Adrenal gland (tissue), 12 donors: Measurements from ENCODE around the gene ARTN. TPM values are rescaled to one million over a fixed set of nuclear protein-coding genes. Genes with fewer than 3 reads are reported as not detected.

Experiments used
- DNase-seq, 7 donors: peaks; one replicate each; pipeline ENCODE4 v3.0.0-alpha.2; 2019 to 2020
- H3K27ac ChIP-seq, 5 donors: fragments of 200-600 bp; sonication (generic) in 4 of 5; 1 replicate in 3 of 5; 2 replicates in 2 of 5; pipeline versions ENCODE4 v1.5.1 to v1.8.0; 2016 to 2020; ENCODE audit warnings: mild to moderate bottlenecking in 1 of 5
- H3K27me3 ChIP-seq: fragments of 200-600 bp; 2 replicates; pipeline ENCODE4 v1.8.0; 2021
- H3K36me3 ChIP-seq, 2 donors: fragments of 200-600 bp; replicated peaks in 1 of 2; 1 replicate in 1 of 2; 2 replicates in 1 of 2; pipeline versions ENCODE4 v1.5.1 to v1.8.0; 2018 to 2022
- H3K4me1 ChIP-seq, 2 donors: fragments of 200-600 bp; replicated peaks in 1 of 2; 1 replicate in 1 of 2; 2 replicates in 1 of 2; pipeline versions ENCODE4 v1.5.1 to v1.8.0; 2018 to 2021
- H3K4me3 ChIP-seq, 4 donors: fragments of 200-600 bp; sonication (generic) in 3 of 4; one replicate each; pipeline ENCODE4 v1.5.1; 2016 to 2018
- H3K9me3 ChIP-seq, 3 donors: fragments of 200-600 bp; sonication (generic) in 1 of 3; replicated peaks in 1 of 3; 1 replicate in 2 of 3; 2 replicates in 1 of 3; pipeline versions ENCODE4 v1.5.1 to v1.8.0; 2016 to 2021
- POLR2A ChIP-seq, 2 donors: fragments of 450-650 bp; IDR thresholded peaks; one replicate each; pipeline ENCODE4 v1.6.1; 2017; ENCODE audit warnings: antibody characterized with exemption in 2 of 2, mild to moderate bottlenecking in 2 of 2, moderate library complexity in 1 of 2
- WGBS, 4 donors: extraction: QIAGEN DNeasy Blood & Tissue Kit in 2 of 4; methylation state at CpG; one replicate each; pipeline versions ENCODE4 v1.1.5 to v1.1.7; 2013 to 2017; 5-methylcytosine and 5-hydroxymethylcytosine counted together
- intact Hi-C, 2 donors: fragments of 100-400 bp; cut with DNase I; formaldehyde crosslinking; loops; one replicate each; pipeline versions ENCODE4 v1.14.1 to v1.15.0; 2022 to 2023
- polyA plus RNA-seq, 3 donors: library from polyadenylated mRNA; stranded (reverse); fragments of 200-250 nt in 2 of 3; fragments of 350-450 nt in 1 of 3; fragmentation: Illumina TruSeq in 1 of 3; extraction: RNeasy Lipid Tissue Mini Kit (QIAGEN cat#74804) in 1 of 3; gene quantifications; one replicate each; pipeline ENCODE4 v1.2.3, GENCODE V29; 2013 to 2014
- total RNA-seq, 9 donors: library from RNA; depleted of rRNA in 4 of 9; stranded (reverse); fragments of >200 nt in 4 of 9; fragments of 120-200 nt in 1 of 9; fragmentation: NEBNext Ultra II Directional in 1 of 9; extraction: Animal tissue kit (Norgen Biotek cat#: 25700) in 1 of 9; gene quantifications; one replicate each; pipeline versions ENCODE4 v1.1.0 to v1.2.4, GENCODE V29; 2013 to 2023
- TF ChIP-seq, protein P1 (sequence below), 6 experiments: fragments of 450-650 bp in 4 of 6; fragments of 200-600 bp in 2 of 6; sonication (generic) in 1 of 6; IDR thresholded peaks; 1 replicate in 5 of 6; 2 replicates in 1 of 6; pipeline versions ENCODE4 v1.5.1 to v1.8.0; 2016 to 2021; ENCODE audit warnings: antibody characterized with exemption in 6 of 6, mild to moderate bottlenecking in 2 of 6, moderate library complexity in 1 of 6
- donor health status: healthy with polysubstance abuse.
- donor health status: Bipolar disorder and iron deficiency.
- donor health status: DM: yes; HTN: yes; CAD: no.
- donor health status: DM: no; HTN: no; CAD: no.
- donor health status: DM: no; HTN: no; CAD: no.
- donor health status: DM: yes; HTN: yes; CAD: no.

The ARTN gene
- total and polyA plus RNA-seq, 12 donors: 0.23 to 4.9 (median 0.89) TPM; not detected in 1

DNA sequence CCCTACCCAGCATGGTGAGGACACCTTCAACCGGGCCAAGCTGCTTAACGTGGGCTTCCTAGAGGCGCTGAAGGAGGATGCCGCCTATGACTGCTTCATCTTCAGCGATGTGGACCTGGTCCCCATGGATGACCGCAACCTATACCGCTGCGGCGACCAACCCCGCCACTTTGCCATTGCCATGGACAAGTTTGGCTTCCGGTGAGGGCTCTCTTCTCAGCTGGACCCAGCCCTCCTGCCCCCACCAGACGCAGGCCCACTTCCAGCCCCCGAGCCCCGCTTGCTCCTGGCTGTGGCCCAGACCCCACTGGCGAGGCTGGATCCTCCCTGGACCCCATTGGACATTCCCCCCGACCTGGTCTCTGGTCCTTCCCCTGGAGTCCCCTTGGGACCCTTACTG is 51.3 kb downstream of the ARTN start:
- no peak for TF ChIP-seq POLR2A (IDR thresholded peaks at IDR 0.05)
- TF ChIP-seq, protein P1, sequence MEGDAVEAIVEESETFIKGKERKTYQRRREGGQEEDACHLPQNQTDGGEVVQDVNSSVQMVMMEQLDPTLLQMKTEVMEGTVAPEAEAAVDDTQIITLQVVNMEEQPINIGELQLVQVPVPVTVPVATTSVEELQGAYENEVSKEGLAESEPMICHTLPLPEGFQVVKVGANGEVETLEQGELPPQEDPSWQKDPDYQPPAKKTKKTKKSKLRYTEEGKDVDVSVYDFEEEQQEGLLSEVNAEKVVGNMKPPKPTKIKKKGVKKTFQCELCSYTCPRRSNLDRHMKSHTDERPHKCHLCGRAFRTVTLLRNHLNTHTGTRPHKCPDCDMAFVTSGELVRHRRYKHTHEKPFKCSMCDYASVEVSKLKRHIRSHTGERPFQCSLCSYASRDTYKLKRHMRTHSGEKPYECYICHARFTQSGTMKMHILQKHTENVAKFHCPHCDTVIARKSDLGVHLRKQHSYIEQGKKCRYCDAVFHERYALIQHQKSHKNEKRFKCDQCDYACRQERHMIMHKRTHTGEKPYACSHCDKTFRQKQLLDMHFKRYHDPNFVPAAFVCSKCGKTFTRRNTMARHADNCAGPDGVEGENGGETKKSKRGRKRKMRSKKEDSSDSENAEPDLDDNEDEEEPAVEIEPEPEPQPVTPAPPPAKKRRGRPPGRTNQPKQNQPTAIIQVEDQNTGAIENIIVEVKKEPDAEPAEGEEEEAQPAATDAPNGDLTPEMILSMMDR (IDR thresholded peaks at IDR 0.05): no peak
- intact Hi-C loops: no loop called here
- 96 to 100% (median 98%) methylated on average over 2 to 16 of the region's 16 CpGs for WGBS, 4 donors
- peaks cover 4% of the 10 kb centered on the region in 2 donors for H3K4me1 ChIP-seq
- H3K27me3 ChIP-seq: no peaks in the 10 kb centered on the region
- no peak overlapping the region for H3K27ac ChIP-seq
- no peaks in the 10 kb centered on the region for H3K36me3 ChIP-seq
- H3K4me3 ChIP-seq: no peak overlapping the region
- no peaks in the 10 kb centered on the region for H3K9me3 ChIP-seq
- DNase-seq: no peak

DNA sequence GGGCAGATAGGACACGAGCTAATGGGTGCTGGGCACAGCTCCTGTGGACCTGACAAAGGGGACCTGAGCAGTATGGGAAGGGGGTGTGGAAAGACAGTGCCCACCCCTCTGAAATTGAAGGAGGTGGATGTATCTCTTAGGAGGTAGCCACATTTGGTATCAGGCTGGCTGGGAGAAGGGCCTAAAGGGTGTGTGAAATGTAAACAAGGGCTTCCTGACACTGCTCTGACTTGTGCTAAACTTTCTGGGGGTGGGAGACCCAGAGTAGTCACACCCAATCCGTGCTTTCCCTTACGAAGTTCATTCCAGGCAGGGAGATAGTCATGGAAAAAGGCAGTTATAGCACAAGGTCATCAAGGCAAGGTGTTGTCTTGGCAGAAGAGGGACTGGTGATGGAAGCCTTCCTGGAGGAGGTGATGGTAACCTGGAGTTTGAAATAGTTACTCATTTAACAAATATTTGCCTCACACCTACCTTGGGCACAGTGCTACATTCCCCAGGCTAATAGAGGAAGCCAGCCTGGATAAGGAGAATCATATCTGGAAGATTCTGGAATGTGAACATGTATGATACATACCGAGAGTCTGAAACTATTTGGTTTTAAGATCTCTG is 52.5 kb downstream of the ARTN start:
- no peak for DNase-seq
- no peak overlapping the region for H3K4me3 ChIP-seq
- WGBS, 4 donors: 88 to 93% (median 92%) methylated on average over 4 of the region's 4 CpGs
- TF ChIP-seq POLR2A (IDR thresholded peaks at IDR 0.05): no peak
- TF ChIP-seq, protein P1 (IDR thresholded peaks at IDR 0.05): no peak
- no peak overlapping the region for H3K27ac ChIP-seq
- intact Hi-C loops: no loop called here
- peaks cover 4 to 6% of the 10 kb centered on the region in 2 donors for H3K4me1 ChIP-seq
- no peaks in the 10 kb centered on the region for H3K36me3 ChIP-seq
- H3K9me3 ChIP-seq: no peaks in the 10 kb centered on the region
- H3K27me3 ChIP-seq: no peaks in the 10 kb centered on the region

DNA sequence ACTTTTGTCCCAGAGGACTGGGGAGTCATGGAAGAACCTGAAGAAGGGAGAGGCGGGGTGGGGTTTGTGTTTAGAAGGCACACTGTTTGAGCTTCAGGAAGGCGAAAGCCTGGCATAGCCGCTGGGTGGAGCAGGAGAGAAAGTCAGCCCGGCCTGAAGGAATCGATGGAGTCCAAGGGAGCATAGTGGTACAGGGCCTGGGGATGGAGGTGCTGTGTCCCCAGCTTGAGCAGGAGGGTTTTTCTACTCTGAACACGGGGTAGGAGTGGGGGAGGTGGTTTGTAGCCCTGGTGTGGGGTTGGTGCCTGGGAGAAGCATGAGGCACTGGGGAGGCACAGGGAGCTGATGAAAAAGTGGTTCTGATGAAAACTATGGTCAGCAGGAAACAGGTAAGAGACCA is 53.1 kb downstream of the ARTN start:
- TF ChIP-seq, protein P1 (IDR thresholded peaks at IDR 0.05): no peak
- TF ChIP-seq POLR2A (IDR thresholded peaks at IDR 0.05): no peak
- Histone ChIP-seq H3K27ac (no peak overlapping the region), H3K9me3 (no peaks in the 10 kb centered on the region)

More for the DNA sequence above, 53.1 kb downstream of the ARTN start:
- H3K36me3 ChIP-seq: no peaks in the 10 kb centered on the region
- no peaks in the 10 kb centered on the region for H3K27me3 ChIP-seq
- no peak overlapping the region for H3K4me3 ChIP-seq
- WGBS, 4 donors: 85 to 89% (median 87%) methylated on average over 6 of the region's 6 CpGs
- peaks cover 6 to 7% of the 10 kb centered on the region in 2 donors for H3K4me1 ChIP-seq
- intact Hi-C loops: no loop called here
- DNase-seq: no peak

Other genes starting within 250 kb of the ARTN start
- 10 to 100 TPM; 15.6 to 47.5 (median 27.6) TPM for gene ST3GAL3, start 226.3 kb upstream of the ARTN start, total RNA-seq
- gene ST3GAL3, start 226.3 kb upstream of the ARTN start, polyA plus RNA-seq: 10 to 100 TPM; 22.0 to 34.3 (median 33.1) TPM
- gene IPO13, start 13.1 kb downstream of the ARTN start, total RNA-seq: 10 to 100 TPM; 32.2 to 42.1 (median 36.4) TPM
- gene IPO13, start 13.1 kb downstream of the ARTN start, polyA plus RNA-seq: 10 to 100 TPM; 35.3 to 78.1 (median 54.5) TPM
- 10 to 100 TPM; 12.0 to 48.0 (median 24.4) TPM for gene DPH2, start 36.2 kb downstream of the ARTN start, total RNA-seq
- gene DPH2, start 36.2 kb downstream of the ARTN start, polyA plus RNA-seq: 10 to 100 TPM; 19.1 to 29.1 (median 24.6) TPM
- gene ATP6V0B, start 41.2 kb downstream of the ARTN start, total RNA-seq: 100 to 1,000 TPM; 177 to 432 (median 220) TPM
- gene ATP6V0B, start 41.2 kb downstream of the ARTN start, polyA plus RNA-seq: 100 to 1,000 TPM; 141 to 302 (median 161) TPM
- gene B4GALT2, start 45.4 kb downstream of the ARTN start, total RNA-seq: 10 to 100 TPM; 18.8 to 47.9 (median 29.3) TPM
- 10 to 100 TPM; 18.2 to 34.3 (median 24.1) TPM for gene B4GALT2, start 45.4 kb downstream of the ARTN start, polyA plus RNA-seq
- gene CCDC24, start 57.8 kb downstream of the ARTN start, total RNA-seq: 10 to 100 TPM in 6 of 9 donors, 1 to 10 TPM in 3; 5.8 to 16.8 (median 11.0) TPM
- 10 to 100 TPM in 2 of 3 donors, 1 to 10 TPM in 1; 3.1 to 53.5 (median 52.5) TPM for gene CCDC24, start 57.8 kb downstream of the ARTN start, polyA plus RNA-seq
- gene SLC6A9, start 97.7 kb downstream of the ARTN start, total RNA-seq: 100 to 1,000 TPM in 1 of 9 donors, 10 to 100 TPM in 8; 11.9 to 198 (median 20.5) TPM
- 10 to 100 TPM; 11.8 to 77.2 (median 27.6) TPM for gene SLC6A9, start 97.7 kb downstream of the ARTN start, polyA plus RNA-seq
- gene KLF17, start 185.0 kb downstream of the ARTN start, total RNA-seq: 1 to 10 TPM in 3 of 9 donors, under 1 TPM in 5, not detected in 1; 0.14 to 4.6 (median 0.82) TPM
- 1 to 10 TPM in 1 of 3 donors, under 1 TPM in 2; 0.16 to 1.5 (median 0.37) TPM for gene KLF17, start 185.0 kb downstream of the ARTN start, polyA plus RNA-seq
- gene KLF18, start 207.8 kb downstream of the ARTN start, total RNA-seq: not detected
- gene KLF18, start 207.8 kb downstream of the ARTN start, polyA plus RNA-seq: not detected